ENCODE measurements around the gene ANXA6.

The ANXA6 gene

DNA sequence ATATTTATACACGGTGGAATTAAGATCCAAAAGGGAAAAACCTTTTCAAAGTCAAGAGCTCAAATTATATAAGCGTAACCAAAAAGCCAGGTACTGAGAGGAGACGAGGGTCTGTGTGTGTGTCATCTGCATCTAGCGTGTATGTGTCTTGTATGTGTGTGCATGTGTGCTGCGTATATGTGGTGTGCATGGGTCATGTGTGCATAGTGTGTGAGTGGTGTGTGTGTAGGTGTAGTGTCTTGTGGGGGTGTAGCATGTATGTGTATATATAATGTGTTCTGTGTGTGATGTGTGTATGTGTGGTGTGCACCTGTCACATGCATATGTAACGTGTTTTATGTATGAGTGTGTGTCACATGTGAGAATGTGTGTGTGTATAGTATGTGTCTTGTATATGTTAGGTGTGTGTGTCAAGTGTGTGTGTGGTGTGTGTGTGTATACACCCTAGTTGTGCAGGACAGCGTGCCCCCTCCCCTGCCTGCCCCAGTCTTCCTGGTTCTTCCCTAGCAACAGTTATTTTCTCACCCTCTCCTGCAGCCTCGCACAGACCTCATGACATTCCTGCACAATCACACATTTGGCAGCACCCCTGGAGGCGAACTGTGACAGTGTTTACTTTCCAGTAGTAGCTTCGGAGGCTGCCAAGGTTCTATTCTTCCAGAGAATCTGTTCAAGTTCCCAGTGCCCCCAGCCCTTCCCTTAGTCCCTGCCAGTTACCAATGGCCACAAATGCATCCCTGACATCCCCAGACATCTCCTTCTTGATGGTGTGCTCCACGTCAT, 49.6 kb downstream of the ANXA6 start:
- H3K4me3 ChIP-seq (replicated peaks; ENCODE audit: low read depth, low read length) = no peak overlapping the region
- no peaks in the 10 kb centered on the region for H3K27me3 ChIP-seq (replicated peaks; ENCODE audit: control insufficient read depth, insufficient read depth, low read length)
- peaks cover 54% of the 10 kb centered on the region for H3K36me3 ChIP-seq (ENCODE audit: control insufficient read depth, insufficient read depth, low read length)
- no peak for DNase-seq (ENCODE audit: extremely low read depth, insufficient read length)
- TF ChIP-seq, protein P1, sequence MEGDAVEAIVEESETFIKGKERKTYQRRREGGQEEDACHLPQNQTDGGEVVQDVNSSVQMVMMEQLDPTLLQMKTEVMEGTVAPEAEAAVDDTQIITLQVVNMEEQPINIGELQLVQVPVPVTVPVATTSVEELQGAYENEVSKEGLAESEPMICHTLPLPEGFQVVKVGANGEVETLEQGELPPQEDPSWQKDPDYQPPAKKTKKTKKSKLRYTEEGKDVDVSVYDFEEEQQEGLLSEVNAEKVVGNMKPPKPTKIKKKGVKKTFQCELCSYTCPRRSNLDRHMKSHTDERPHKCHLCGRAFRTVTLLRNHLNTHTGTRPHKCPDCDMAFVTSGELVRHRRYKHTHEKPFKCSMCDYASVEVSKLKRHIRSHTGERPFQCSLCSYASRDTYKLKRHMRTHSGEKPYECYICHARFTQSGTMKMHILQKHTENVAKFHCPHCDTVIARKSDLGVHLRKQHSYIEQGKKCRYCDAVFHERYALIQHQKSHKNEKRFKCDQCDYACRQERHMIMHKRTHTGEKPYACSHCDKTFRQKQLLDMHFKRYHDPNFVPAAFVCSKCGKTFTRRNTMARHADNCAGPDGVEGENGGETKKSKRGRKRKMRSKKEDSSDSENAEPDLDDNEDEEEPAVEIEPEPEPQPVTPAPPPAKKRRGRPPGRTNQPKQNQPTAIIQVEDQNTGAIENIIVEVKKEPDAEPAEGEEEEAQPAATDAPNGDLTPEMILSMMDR (IDR thresholded peaks at IDR 0.05; ENCODE audit: insufficient read depth, low read length, poor library complexity, severe bottlenecking) = no peak

DNA sequence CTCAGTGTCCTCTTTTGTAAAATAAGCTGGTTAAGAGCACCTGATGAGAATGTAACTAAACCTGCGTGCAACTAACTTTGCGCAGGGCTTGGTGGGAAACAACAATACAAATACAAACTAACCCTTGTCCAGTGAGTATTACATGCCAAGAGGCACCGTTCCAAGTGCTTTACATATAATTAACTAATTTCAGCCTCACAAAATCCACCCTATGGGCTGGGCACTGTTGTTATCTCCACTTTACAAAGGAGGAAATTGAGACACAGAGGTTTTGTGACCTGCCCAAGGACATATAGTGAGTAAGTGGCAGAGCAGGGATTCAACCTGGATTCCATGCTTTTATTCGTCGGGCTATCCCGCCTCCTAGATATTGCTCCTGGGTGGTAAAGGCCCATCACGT, 50.5 kb downstream of the ANXA6 start:
- Histone ChIP-seq H3K27me3 (replicated peaks; ENCODE audit: control insufficient read depth, insufficient read depth, low read length) (no peaks in the 10 kb centered on the region), H3K4me3 (replicated peaks; ENCODE audit: low read depth, low read length) (no peak overlapping the region), H3K36me3 (ENCODE audit: control insufficient read depth, insufficient read depth, low read length) (peaks cover 48% of the 10 kb centered on the region)
- DNase-seq (ENCODE audit: extremely low read depth, insufficient read length) = no peak
- TF ChIP-seq, protein P1 (IDR thresholded peaks at IDR 0.05; ENCODE audit: insufficient read depth, low read length, poor library complexity, severe bottlenecking) = no peak

DNA sequence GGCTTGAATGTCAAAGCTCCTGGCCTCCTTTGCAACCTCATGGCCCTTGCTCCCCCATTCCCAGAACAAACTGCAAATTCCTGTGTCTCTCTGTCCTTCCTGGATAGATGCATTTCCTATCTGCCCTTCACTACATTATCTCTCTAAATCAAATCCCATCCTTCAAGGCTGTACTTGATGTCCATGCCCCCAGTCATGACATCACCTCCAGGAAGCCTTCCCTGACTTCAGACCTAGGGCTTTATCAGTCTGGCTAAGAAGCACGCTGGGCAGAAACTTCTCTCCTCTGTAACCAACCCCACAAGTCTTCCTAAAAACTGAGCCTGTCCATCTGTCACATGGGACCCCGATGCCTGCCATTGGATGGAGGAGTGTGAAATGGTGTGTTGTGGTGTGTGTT, 51.1 kb downstream of the ANXA6 start:
- no peak overlapping the region for H3K4me3 ChIP-seq (replicated peaks; ENCODE audit: low read depth, low read length)
- no peak for DNase-seq (ENCODE audit: extremely low read depth, insufficient read length)
- no peaks in the 10 kb centered on the region for H3K27me3 ChIP-seq (replicated peaks; ENCODE audit: control insufficient read depth, insufficient read depth, low read length)
- peaks cover 53% of the 10 kb centered on the region for H3K36me3 ChIP-seq (ENCODE audit: control insufficient read depth, insufficient read depth, low read length)
- TF ChIP-seq, protein P1 (IDR thresholded peaks at IDR 0.05; ENCODE audit: insufficient read depth, low read length, poor library complexity, severe bottlenecking) = no peak

DNA sequence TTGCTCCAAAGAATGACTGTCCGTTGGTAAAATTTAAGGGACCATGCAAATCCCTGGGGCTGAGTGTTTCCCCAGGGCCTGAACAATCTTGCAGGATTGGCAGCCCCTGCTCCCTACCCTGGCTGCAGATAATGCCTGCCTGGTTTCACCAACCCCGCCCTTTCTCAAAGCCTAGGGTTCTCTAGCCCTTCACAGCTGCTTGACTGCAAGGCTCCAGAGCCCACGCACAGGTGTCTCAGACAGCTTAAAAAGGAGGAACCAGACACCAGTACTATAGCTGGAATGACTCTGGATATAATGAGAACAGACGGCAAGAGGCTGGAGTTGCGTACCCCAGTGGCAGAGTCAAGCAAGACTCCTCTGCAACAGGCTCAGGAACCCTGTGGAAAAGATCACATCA, 51.5 kb downstream of the ANXA6 start:
- TF ChIP-seq, protein P1 (IDR thresholded peaks at IDR 0.05; ENCODE audit: insufficient read depth, low read length, poor library complexity, severe bottlenecking) = no peak
- Histone ChIP-seq H3K4me3 (replicated peaks; ENCODE audit: low read depth, low read length) (no peak overlapping the region), H3K36me3 (ENCODE audit: control insufficient read depth, insufficient read depth, low read length) (peaks cover 56% of the 10 kb centered on the region), H3K27me3 (replicated peaks; ENCODE audit: control insufficient read depth, insufficient read depth, low read length) (no peaks in the 10 kb centered on the region)
- no peak for DNase-seq (ENCODE audit: extremely low read depth, insufficient read length)

DNA sequence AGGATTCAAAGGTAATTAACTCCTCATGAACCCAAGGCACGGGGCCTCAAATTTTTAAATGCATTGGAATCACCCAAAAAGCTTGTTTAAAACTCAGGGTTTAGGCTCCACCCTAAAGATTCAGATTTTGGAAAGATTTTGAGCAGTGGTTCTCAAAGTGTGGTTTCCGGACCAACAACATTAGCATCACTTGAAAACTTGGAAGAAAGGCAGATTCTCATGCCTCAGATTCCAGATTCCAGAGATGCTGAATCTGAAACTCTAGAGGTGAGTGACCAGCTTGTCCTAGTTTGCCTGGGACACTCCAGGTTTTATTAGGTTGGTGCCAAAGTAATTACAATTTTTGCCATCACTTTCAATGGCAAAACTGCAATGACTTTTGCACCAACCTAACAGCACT, 52.0 kb downstream of the ANXA6 start:
- no peak for DNase-seq (ENCODE audit: extremely low read depth, insufficient read length)
- peaks cover 59% of the 10 kb centered on the region for H3K36me3 ChIP-seq (ENCODE audit: control insufficient read depth, insufficient read depth, low read length)
- TF ChIP-seq, protein P1 (IDR thresholded peaks at IDR 0.05; ENCODE audit: insufficient read depth, low read length, poor library complexity, severe bottlenecking) = no peak
- H3K4me3 ChIP-seq (replicated peaks; ENCODE audit: low read depth, low read length) = no peak overlapping the region
- H3K27me3 ChIP-seq (replicated peaks; ENCODE audit: control insufficient read depth, insufficient read depth, low read length) = no peaks in the 10 kb centered on the region
